ENCODE data around the gene EP400.

The EP400 gene

DNA sequence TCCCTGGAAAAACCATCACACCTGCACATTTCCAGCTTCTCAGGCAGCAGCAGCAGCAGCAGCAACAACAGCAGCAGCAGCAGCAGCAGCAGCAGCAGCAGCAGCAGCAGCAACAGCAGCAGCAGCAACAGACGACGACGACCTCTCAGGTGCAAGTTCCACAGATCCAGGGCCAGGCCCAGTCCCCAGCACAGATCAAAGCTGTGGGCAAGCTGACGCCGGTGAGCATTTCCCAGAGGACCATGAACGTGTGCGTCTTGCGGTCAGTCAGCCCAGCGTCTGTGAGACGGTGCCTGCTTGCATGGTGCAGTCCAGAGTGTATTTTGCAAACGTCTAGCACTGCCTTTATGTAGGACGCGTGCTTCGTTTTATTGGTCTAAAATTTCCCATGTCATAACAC is 112.7 kb downstream of the EP400 start:
- Histone ChIP-seq H3K9me3 (ENCODE audit: low read length) (no peaks in the 10 kb centered on the region), H3K4me3 (ENCODE audit: low read depth in 1 of 2, low read length in 2 of 2) (no peak overlapping the region), H3K4me1 (ENCODE audit: insufficient read depth, low read length) (no peaks in the 10 kb centered on the region), H3K9ac (ENCODE audit: low read length) (no peak overlapping the region), H3K36me3 (ENCODE audit: insufficient read depth, low read length) (peaks cover 72% of the 10 kb centered on the region), H3K27ac (ENCODE audit: low read depth, low read length) (no peak overlapping the region), H3K27me3 (ENCODE audit: control insufficient read depth in 1 of 2, insufficient read depth in 2 of 2, low read length in 2 of 2) (no peaks in the 10 kb centered on the region)

DNA sequence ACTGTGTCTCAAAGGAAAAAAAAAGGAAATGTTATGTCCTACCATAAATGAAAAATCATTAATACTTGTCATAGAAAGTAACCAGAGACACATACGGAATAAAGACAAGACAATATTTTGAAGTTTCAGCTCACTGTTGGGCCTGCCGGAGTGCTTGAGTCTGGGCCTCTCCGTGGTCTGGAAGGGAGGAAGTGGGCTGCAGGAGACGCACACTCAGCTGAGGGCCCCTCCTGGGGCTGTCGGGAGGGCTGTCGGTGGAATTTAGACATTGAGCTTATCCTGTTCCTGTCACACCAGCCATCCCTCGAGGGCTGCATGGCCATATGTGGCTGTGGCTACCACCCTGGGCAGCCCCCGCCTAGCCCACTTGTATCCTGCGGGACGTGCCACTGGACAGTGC is 113.7 kb downstream of the EP400 start:
- Histone ChIP-seq H3K4me3 (ENCODE audit: low read depth in 1 of 2, low read length in 2 of 2) (no peak overlapping the region), H3K9ac (ENCODE audit: low read length) (no peak overlapping the region), H3K27me3 (ENCODE audit: control insufficient read depth in 1 of 2, insufficient read depth in 2 of 2, low read length in 2 of 2) (no peaks in the 10 kb centered on the region), H3K27ac (ENCODE audit: low read depth, low read length) (no peak overlapping the region), H3K9me3 (ENCODE audit: low read length) (no peaks in the 10 kb centered on the region), H3K4me1 (ENCODE audit: insufficient read depth, low read length) (no peaks in the 10 kb centered on the region), H3K36me3 (ENCODE audit: insufficient read depth, low read length) (peaks cover 72% of the 10 kb centered on the region)

DNA sequence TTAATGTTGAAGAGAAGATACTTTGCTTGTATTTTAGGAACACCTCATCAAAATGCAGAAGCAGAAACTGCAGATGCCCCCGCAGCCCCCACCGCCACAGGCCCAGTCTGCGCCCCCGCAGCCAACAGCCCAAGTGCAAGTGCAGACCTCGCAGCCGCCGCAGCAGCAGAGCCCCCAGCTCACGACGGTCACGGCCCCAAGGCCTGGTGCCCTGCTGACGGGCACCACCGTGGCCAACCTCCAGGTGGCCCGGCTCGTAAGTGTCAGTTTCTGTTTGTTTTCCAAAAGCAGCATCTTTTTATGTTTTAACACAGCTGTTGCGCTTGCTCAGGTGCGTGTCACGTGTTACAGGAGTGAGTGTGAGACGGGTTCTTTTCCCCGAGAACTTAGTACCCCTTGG is 114.9 kb downstream of the EP400 start:
- Histone ChIP-seq H3K4me1 (ENCODE audit: insufficient read depth, low read length) (no peaks in the 10 kb centered on the region), H3K4me3 (ENCODE audit: low read depth in 1 of 2, low read length in 2 of 2) (no peak overlapping the region), H3K9ac (ENCODE audit: low read length) (no peak overlapping the region), H3K27me3 (ENCODE audit: control insufficient read depth in 1 of 2, insufficient read depth in 2 of 2, low read length in 2 of 2) (no peaks in the 10 kb centered on the region), H3K36me3 (ENCODE audit: insufficient read depth, low read length) (peaks cover 75% of the 10 kb centered on the region), H3K9me3 (ENCODE audit: low read length) (no peaks in the 10 kb centered on the region), H3K27ac (ENCODE audit: low read depth, low read length) (no peak overlapping the region)

DNA sequence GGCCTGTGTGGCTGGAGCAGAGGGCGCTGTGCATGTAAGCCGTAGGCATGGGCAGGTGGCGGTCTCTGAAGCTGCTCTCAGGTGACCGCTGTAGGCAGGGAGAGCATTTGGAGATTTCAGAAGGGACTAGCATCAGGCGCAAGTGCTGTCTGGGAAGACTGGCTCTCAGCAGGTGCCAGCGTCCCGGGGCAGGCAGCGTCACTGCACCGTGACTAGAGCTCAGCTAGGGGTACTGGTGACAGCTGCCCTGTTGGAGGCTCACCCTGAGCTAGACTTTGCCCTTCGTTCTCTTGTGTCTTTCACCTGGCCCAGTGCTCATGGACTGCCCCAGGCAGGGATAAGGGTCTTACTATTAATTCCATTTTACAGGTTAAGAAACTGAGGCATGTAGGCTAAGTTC is 115.5 kb downstream of the EP400 start:
- H3K4me1 ChIP-seq (ENCODE audit: insufficient read depth, low read length): no peaks in the 10 kb centered on the region
- H3K9ac ChIP-seq (ENCODE audit: low read length): no peak overlapping the region
- H3K4me3 ChIP-seq (ENCODE audit: low read depth in 1 of 2, low read length in 2 of 2): no peak overlapping the region
- peaks cover 75% of the 10 kb centered on the region for H3K36me3 ChIP-seq (ENCODE audit: insufficient read depth, low read length)
- no peak overlapping the region for H3K27ac ChIP-seq (ENCODE audit: low read depth, low read length)
- H3K27me3 ChIP-seq (ENCODE audit: control insufficient read depth in 1 of 2, insufficient read depth in 2 of 2, low read length in 2 of 2): no peaks in the 10 kb centered on the region
- no peaks in the 10 kb centered on the region for H3K9me3 ChIP-seq (ENCODE audit: low read length)

DNA sequence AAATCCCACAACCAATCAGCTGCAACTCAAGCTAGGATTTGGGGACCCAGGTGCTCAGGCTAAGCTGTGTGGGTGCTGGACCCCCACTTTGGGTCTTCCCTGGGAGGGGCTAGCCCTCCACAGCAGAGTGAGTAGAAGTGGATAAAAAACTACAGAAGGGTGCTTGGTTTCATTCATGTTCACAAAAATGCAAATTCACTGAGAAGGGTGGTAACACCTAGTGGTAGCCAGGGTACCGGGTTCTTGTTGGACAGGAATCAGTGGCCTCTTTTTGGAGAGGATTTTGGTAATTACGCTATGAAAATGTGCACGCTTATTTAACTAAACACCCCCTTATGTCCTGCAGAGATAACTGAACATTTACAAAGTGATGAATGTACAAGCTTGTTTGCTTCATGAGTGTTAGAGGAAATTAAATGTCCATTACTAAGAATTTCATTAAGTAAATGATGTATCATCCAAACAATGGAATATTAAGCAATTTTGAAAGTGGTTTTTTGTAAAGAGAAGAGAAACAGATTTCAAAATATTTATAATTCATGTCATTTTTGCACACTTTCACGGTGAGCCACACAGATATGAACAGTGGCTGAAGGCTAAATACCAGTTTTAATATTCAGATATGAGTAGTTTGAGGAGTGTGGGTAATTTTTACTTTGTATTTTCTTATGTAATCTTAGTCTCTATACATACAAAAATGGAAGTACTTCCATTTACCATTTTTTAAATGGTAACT is 116.0 kb downstream of the EP400 start:
- Histone ChIP-seq H3K4me3 (ENCODE audit: low read depth in 1 of 2, low read length in 2 of 2) (no peak overlapping the region), H3K27me3 (ENCODE audit: control insufficient read depth in 1 of 2, insufficient read depth in 2 of 2, low read length in 2 of 2) (no peaks in the 10 kb centered on the region), H3K9me3 (ENCODE audit: low read length) (no peaks in the 10 kb centered on the region), H3K4me1 (ENCODE audit: insufficient read depth, low read length) (no peaks in the 10 kb centered on the region), H3K36me3 (ENCODE audit: insufficient read depth, low read length) (peaks cover 75% of the 10 kb centered on the region), H3K27ac (ENCODE audit: low read depth, low read length) (no peak overlapping the region), H3K9ac (ENCODE audit: low read length) (no peak overlapping the region)

DNA sequence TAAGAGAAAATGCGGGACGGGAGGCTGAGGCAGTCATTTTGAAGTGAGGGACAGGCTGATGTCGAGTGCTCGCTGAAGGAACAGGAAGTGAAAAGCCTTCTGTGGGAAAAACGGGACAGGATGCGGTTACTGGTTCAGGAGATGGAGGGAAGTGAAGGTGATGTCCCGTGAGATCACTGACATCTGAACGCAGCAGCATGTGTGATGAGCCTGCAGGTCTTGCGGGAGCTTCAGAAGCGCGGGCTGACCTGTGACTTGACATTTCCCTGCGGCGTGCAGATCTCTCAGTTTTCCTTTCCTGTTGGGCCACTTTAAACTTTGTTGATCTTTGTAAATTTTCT is 116.6 kb downstream of the EP400 start:
- Histone ChIP-seq H3K27ac (ENCODE audit: low read depth, low read length) (no peak overlapping the region), H3K4me1 (ENCODE audit: insufficient read depth, low read length) (no peaks in the 10 kb centered on the region), H3K9ac (ENCODE audit: low read length) (no peak overlapping the region), H3K9me3 (ENCODE audit: low read length) (no peaks in the 10 kb centered on the region), H3K36me3 (ENCODE audit: insufficient read depth, low read length) (peaks cover 77% of the 10 kb centered on the region), H3K27me3 (ENCODE audit: control insufficient read depth in 1 of 2, insufficient read depth in 2 of 2, low read length in 2 of 2) (no peaks in the 10 kb centered on the region), H3K4me3 (ENCODE audit: low read depth in 1 of 2, low read length in 2 of 2) (no peak overlapping the region)

DNA sequence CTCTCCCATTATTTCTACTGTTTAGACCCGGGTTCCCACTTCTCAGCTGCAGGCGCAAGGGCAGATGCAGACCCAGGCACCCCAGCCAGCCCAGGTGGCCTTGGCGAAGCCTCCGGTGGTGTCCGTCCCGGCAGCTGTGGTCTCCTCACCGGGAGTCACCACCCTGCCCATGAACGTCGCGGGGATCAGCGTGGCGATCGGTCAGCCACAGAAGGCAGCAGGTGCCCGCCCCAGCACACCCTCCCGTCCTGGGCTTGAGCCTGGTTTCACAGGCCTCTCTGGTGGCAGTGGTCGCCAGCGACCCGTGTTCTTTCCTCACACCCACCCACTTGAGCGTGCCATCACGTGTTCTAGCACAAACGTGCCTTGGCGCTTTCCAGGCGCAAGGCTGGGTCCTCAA is 117.0 kb downstream of the EP400 start:
- H3K4me3 ChIP-seq (ENCODE audit: low read depth in 1 of 2, low read length in 2 of 2): no peak overlapping the region
- peaks cover 74% of the 10 kb centered on the region for H3K36me3 ChIP-seq (ENCODE audit: insufficient read depth, low read length)

DNA sequence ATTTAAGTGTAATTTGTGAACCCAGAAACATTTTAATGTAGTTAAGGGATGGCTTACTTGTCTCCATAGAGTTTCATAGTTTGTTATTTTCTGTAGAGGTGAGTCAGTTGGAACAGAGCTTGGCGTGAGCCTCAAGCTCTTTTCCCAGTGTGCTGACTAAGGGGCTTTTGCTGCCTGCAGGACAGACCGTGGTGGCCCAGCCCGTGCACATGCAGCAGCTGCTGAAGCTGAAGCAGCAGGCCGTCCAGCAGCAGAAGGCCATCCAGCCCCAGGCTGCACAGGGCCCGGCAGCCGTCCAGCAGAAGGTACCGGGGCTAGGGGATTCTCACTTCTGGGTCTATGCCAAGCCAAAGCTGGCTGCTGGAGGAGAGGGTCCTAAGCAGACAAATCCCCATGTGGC is 117.4 kb downstream of the EP400 start:
- Histone ChIP-seq H3K4me1 (ENCODE audit: insufficient read depth, low read length) (no peaks in the 10 kb centered on the region), H3K27me3 (ENCODE audit: control insufficient read depth in 1 of 2, insufficient read depth in 2 of 2, low read length in 2 of 2) (no peaks in the 10 kb centered on the region), H3K36me3 (ENCODE audit: insufficient read depth, low read length) (peaks cover 70% of the 10 kb centered on the region), H3K27ac (ENCODE audit: low read depth, low read length) (no peak overlapping the region), H3K9ac (ENCODE audit: low read length) (no peak overlapping the region), H3K4me3 (ENCODE audit: low read depth in 1 of 2, low read length in 2 of 2) (no peak overlapping the region), H3K9me3 (ENCODE audit: low read length) (no peaks in the 10 kb centered on the region)

More for the DNA sequence above, 117.0 kb downstream of the EP400 start:
- H3K27me3 ChIP-seq (ENCODE audit: control insufficient read depth in 1 of 2, insufficient read depth in 2 of 2, low read length in 2 of 2): no peaks in the 10 kb centered on the region
- H3K4me1 ChIP-seq (ENCODE audit: insufficient read depth, low read length): no peaks in the 10 kb centered on the region
- H3K9ac ChIP-seq (ENCODE audit: low read length): no peak overlapping the region
- H3K27ac ChIP-seq (ENCODE audit: low read depth, low read length): no peak overlapping the region
- H3K9me3 ChIP-seq (ENCODE audit: low read length): no peaks in the 10 kb centered on the region

DNA sequence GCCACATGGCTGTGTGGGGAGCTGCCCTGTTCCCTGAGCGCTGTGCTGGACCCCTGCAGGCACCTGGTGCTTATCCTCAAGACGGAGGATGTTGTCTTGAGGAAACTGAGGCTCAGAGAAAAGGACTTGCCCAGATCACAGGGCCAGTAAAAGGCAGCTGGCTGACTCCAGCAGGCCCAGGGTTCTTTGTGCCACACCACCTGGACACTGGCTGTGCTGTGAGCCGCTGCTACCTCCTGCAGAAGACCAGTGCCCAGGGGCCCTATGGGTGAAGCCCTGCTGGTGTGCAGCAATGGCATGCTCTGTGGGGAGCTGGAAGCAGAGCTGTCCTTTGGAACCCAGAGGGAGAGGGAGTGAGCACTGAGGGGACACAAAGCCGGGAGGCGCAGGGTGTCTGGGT is 118.5 kb downstream of the EP400 start:
- H3K4me3 ChIP-seq (ENCODE audit: low read depth in 1 of 2, low read length in 2 of 2): no peak overlapping the region
- no peaks in the 10 kb centered on the region for H3K27me3 ChIP-seq (ENCODE audit: control insufficient read depth in 1 of 2, insufficient read depth in 2 of 2, low read length in 2 of 2)
- no peak overlapping the region for H3K27ac ChIP-seq (ENCODE audit: low read depth, low read length)
- no peaks in the 10 kb centered on the region for H3K4me1 ChIP-seq (ENCODE audit: insufficient read depth, low read length)
- no peaks in the 10 kb centered on the region for H3K9me3 ChIP-seq (ENCODE audit: low read length)
- H3K9ac ChIP-seq (ENCODE audit: low read length): no peak overlapping the region
- H3K36me3 ChIP-seq (ENCODE audit: insufficient read depth, low read length): peaks cover 62% of the 10 kb centered on the region

DNA sequence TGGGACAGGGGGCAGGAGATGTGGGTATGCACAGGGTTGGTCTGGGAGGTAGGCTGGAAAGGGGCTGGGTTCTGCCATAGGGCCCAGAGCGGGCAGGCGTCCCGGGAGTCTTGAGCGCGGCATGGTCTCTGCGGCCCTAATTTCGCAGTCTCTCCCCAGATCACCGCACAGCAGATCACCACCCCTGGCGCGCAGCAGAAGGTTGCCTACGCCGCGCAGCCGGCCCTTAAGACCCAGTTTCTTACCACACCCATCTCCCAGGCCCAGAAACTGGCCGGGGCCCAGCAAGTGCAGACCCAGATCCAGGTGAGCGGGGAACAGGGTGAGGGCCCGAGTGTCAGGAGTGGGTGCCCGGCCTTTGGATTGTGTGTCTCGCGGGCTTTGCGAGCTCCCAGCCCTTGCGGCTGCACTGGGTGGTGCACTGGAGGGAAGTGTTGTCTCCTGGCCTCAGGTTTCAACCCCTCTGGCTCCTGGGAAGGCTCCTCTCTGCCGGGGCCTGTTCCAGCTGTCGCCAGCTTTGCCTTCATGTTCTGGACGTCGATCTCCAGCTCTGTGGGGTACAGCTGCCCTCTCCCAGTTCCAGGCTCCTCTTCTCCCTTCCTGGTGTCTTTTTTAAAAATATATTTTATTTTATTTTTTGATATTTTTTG is 119.7 kb downstream of the EP400 start:
- Histone ChIP-seq H3K27me3 (ENCODE audit: control insufficient read depth in 1 of 2, insufficient read depth in 2 of 2, low read length in 2 of 2) (no peaks in the 10 kb centered on the region), H3K4me3 (ENCODE audit: low read depth in 1 of 2, low read length in 2 of 2) (no peak overlapping the region), H3K36me3 (ENCODE audit: insufficient read depth, low read length) (peaks cover 52% of the 10 kb centered on the region), H3K9me3 (ENCODE audit: low read length) (no peaks in the 10 kb centered on the region), H3K9ac (ENCODE audit: low read length) (no peak overlapping the region), H3K4me1 (ENCODE audit: insufficient read depth, low read length) (no peaks in the 10 kb centered on the region), H3K27ac (ENCODE audit: low read depth, low read length) (no peak overlapping the region)

DNA sequence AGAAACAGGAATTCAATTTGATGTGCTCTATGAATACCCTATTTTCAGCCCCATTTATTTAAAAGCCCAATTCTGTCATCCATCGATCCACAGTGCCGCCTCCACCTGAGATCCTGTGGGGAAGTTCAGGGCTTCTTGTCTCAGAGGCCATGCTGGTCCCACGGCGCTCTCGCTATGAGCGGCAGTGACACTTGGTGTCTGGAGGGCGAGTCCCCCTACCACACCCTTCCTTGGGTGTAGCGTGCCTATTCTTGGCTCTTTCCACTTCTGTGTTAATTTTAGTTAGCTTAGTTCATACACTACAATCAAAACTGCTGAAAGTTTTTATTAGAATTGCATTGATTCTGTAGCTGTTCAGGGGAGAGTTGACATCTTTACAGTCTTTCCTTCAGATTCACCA is 120.6 kb downstream of the EP400 start:
- no peaks in the 10 kb centered on the region for H3K27me3 ChIP-seq (ENCODE audit: control insufficient read depth in 1 of 2, insufficient read depth in 2 of 2, low read length in 2 of 2)
- peaks cover 43% of the 10 kb centered on the region for H3K36me3 ChIP-seq (ENCODE audit: insufficient read depth, low read length)

More for the DNA sequence above, 120.6 kb downstream of the EP400 start:
- Histone ChIP-seq H3K27ac (ENCODE audit: low read depth, low read length) (no peak overlapping the region), H3K4me1 (ENCODE audit: insufficient read depth, low read length) (no peaks in the 10 kb centered on the region), H3K9ac (ENCODE audit: low read length) (no peak overlapping the region), H3K9me3 (ENCODE audit: low read length) (no peaks in the 10 kb centered on the region), H3K4me3 (ENCODE audit: low read depth in 1 of 2, low read length in 2 of 2) (no peak overlapping the region)
